Loucy (cell line): ENCODE measurements around the gene SPTB.

Source experiments
- CTCF ChIP-seq: fragments of 200-600 bp; sonication (generic); conservative IDR thresholded peaks from 2 replicates; pipeline ENCODE4 v1.5.1; 2014; ENCODE audit warnings: mild to moderate bottlenecking, antibody characterized with exemption, low read length
- EZH2phosphoT487 ChIP-seq: fragments of 200-600 bp; IDR thresholded peaks from 2 replicates; pipeline ENCODE4 v1.6.1; 2018; ENCODE audit warnings: antibody characterized with exemption, mild to moderate bottlenecking, moderate library complexity, borderline replicate concordance

DNA sequence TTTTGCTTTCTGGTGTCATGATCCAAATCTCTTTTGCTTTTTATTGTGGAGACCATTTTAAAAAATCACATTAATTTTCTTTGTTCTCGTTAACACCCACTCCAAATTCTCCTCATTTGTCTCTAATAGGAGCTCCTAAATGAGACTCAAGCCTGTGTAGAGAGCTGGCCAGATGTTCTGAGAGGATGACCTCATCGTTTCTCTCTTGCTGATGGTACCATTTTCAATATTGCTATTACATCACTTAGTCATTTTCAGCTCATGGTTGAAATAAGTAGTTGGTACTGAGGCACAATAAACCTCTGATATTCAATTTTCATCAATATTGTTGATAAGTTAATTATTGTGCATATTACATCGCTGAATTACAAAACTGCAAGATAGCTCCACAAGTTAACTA, 31.5 kb downstream of the SPTB start:
- no peak for TF ChIP-seq CTCF
- no peak for TF ChIP-seq EZH2phosphoT487
